Activated CD8-positive, alpha-beta T cell treated with anti-CD3 and anti-CD28 coated beads, Interleukin-2, amount 10 ng/mL, durations not matched to agents 7 days and 5 days (primary cell): ENCODE results near the gene PNPLA3. TPM values are rescaled to one million over a fixed set of nuclear protein-coding genes. Genes with fewer than 3 reads are reported as not detected.

ENCODE experiments used
- ATAC-seq: fragments of 150-1000 bp; cut with Tn5 transposase; one replicate; pipeline ENCODE4 v1.10.0; 2021; ENCODE audit warnings: moderate library complexity
- CTCF ChIA-PET: fragments of 350-600 bp; sonication (Branson Sonifier 250); formaldehyde crosslinking; loops from one replicate; lab custom pipeline; 2021; ENCODE audit warnings: antibody characterized with exemption; lab: Charles Lee
- POLR2A ChIA-PET: fragments of 350-600 bp; sonication (Branson Sonifier 250); formaldehyde crosslinking; loops from one replicate; lab custom pipeline; 2021; ENCODE audit warnings: antibody characterized with exemption; lab: Charles Lee
- DNase-seq: peaks from one replicate; pipeline ENCODE4 v3.0.0-alpha.2; 2020
- H3K27ac Mint-ChIP-seq: one replicate; pipeline ENCODE4 v1.8.0; 2021; ENCODE audit warnings: mild to moderate bottlenecking, mixed read lengths
- H3K27me3 Mint-ChIP-seq: one replicate; pipeline ENCODE4 v1.8.0; 2021; ENCODE audit warnings: low read depth, mixed read lengths
- H3K36me3 Mint-ChIP-seq: one replicate; pipeline ENCODE4 v1.8.0; 2021; ENCODE audit warnings: low read depth, mixed read lengths
- H3K4me1 Mint-ChIP-seq: one replicate; pipeline ENCODE4 v1.8.0; 2021; ENCODE audit warnings: low read depth, mixed read lengths
- H3K4me3 Mint-ChIP-seq: one replicate; pipeline ENCODE4 v1.8.0; 2021; ENCODE audit warnings: mild to moderate bottlenecking, mixed read lengths
- H3K9me3 Mint-ChIP-seq: one replicate; pipeline ENCODE4 v1.8.0; 2022; ENCODE audit warnings: mixed read lengths; ENCODE audit not compliant: insufficient read depth
- total RNA-seq, 2 experiments: library from RNA; stranded (reverse); gene quantifications; one replicate each; pipeline ENCODE4 v1.2.3, GENCODE V29; 2021

PNPLA3 gene
- total RNA-seq, 2 experiments from 2014 or later, result 0.13 TPM; not detected in 1

GRCh38 chr22:43931771-43932170 lies 8.2 kb downstream of the PNPLA3 start:
- H3K9me3 Mint-ChIP-seq, result no peaks in the 10 kb centered on the region
- no peak overlapping the region for H3K27ac Mint-ChIP-seq
- CTCF ChIA-PET, result no interaction called here
- POLR2A ChIA-PET, result no interaction called here
- H3K27me3 Mint-ChIP-seq, result peaks cover 8% of the 10 kb centered on the region
- ATAC-seq (no peak), DNase-seq (no peak)
- H3K4me3 Mint-ChIP-seq, result no peak overlapping the region
- no peaks in the 10 kb centered on the region for H3K36me3 Mint-ChIP-seq
- no peaks in the 10 kb centered on the region for H3K4me1 Mint-ChIP-seq

GRCh38 chr22:43941449-43941848 lies 17.8 kb downstream of the PNPLA3 start:
- Mint-ChIP-seq H3K9me3 (no peaks in the 10 kb centered on the region), H3K36me3 (no peaks in the 10 kb centered on the region), H3K4me1 (no peaks in the 10 kb centered on the region), H3K27me3 (peaks cover 14% of the 10 kb centered on the region), H3K4me3 (no peak overlapping the region), H3K27ac (no peak overlapping the region)
- DNase-seq (no peak), ATAC-seq (no peak)
- POLR2A ChIA-PET, result interaction anchor here (2.2 kb wide), 1 partner anchor 14 kb away, joined by 6 read pairs; the partner anchor contains the start of gene SAMM50
- CTCF ChIA-PET, result interaction anchor here (0.6 to 2.5 kb wide), 2 partner anchors 59 to 267 kb away, joined by 3 to 7 read pairs; no protein-coding TSS in a partner anchor

- DNase-seq (no peak), ATAC-seq (no peak)
- ChIA-PET CTCF (interaction anchor here (0.5 to 3.6 kb wide), 6 partner anchors 10 to 213 kb away, joined by 3 to 69 read pairs (median 4); partner anchors contain the start of gene SAMM50), POLR2A (interaction anchor here (2.5 kb wide), 1 partner anchor 10 kb away, joined by 13 read pairs; the partner anchor contains the start of gene SAMM50)
- Mint-ChIP-seq H3K4me3 (no peak overlapping the region), H3K27me3 (peaks cover 14% of the 10 kb centered on the region), H3K36me3 (no peaks in the 10 kb centered on the region), H3K9me3 (no peaks in the 10 kb centered on the region), H3K27ac (no peak overlapping the region), H3K4me1 (no peaks in the 10 kb centered on the region)
These were observed 21.2 kb downstream of the PNPLA3 start for GRCh38 chr22:43944670-43945430.

GRCh38 chr22:43945632-43946383 lies 22.2 kb downstream of the PNPLA3 start:
- H3K4me1 Mint-ChIP-seq, result no peaks in the 10 kb centered on the region
- DNase-seq, result peak; percentile 81
- no peaks in the 10 kb centered on the region for H3K9me3 Mint-ChIP-seq
- POLR2A ChIA-PET, result interaction anchor here (2.5 kb wide), 1 partner anchor 9 kb away, joined by 13 read pairs; the partner anchor contains the start of gene SAMM50
- no peak overlapping the region for H3K4me3 Mint-ChIP-seq
- H3K27me3 Mint-ChIP-seq, result peaks cover 14% of the 10 kb centered on the region
- no peaks in the 10 kb centered on the region for H3K36me3 Mint-ChIP-seq
- CTCF ChIA-PET, result interaction anchor here (0.6 to 3.6 kb wide), 25 partner anchors 9 to 680 kb away, joined by 3 to 69 read pairs (median 4); partner anchors contain the start of genes EFCAB6 and SAMM50
- ATAC-seq, result peak; percentile 100
- H3K27ac Mint-ChIP-seq, result no peak overlapping the region

- ChIA-PET CTCF (interaction anchor here (0.6 to 3.6 kb wide), 22 partner anchors 8 to 679 kb away, joined by 3 to 69 read pairs (median 4); partner anchors contain the start of genes EFCAB6 and SAMM50), POLR2A (interaction anchor here (2.5 kb wide), 1 partner anchor 9 kb away, joined by 13 read pairs; the partner anchor contains the start of gene SAMM50)
- H3K27me3 Mint-ChIP-seq, result peaks cover 14% of the 10 kb centered on the region
- H3K27ac Mint-ChIP-seq, result no peak overlapping the region
- peak; percentile 18 for ATAC-seq
- H3K4me3 Mint-ChIP-seq, result no peak overlapping the region
- no peaks in the 10 kb centered on the region for H3K36me3 Mint-ChIP-seq
- H3K4me1 Mint-ChIP-seq, result no peaks in the 10 kb centered on the region
- DNase-seq, result peak; percentile 23
- H3K9me3 Mint-ChIP-seq, result no peaks in the 10 kb centered on the region
These were observed 22.7 kb downstream of the PNPLA3 start for GRCh38 chr22:43946384-43946667.

GRCh38 chr22:43948836-43949406 lies 25.3 kb downstream of the PNPLA3 start:
- ChIA-PET POLR2A (no interaction called here), CTCF (no interaction called here)
- no peaks in the 10 kb centered on the region for H3K27me3 Mint-ChIP-seq
- no peaks in the 10 kb centered on the region for H3K9me3 Mint-ChIP-seq
- no peak overlapping the region for H3K4me3 Mint-ChIP-seq
- no peak for ATAC-seq
- no peaks in the 10 kb centered on the region for H3K36me3 Mint-ChIP-seq
- DNase-seq, result no peak
- peaks cover 1% of the 10 kb centered on the region for H3K4me1 Mint-ChIP-seq
- H3K27ac Mint-ChIP-seq, result no peak overlapping the region

GRCh38 chr22:43951391-43951790 lies 27.8 kb downstream of the PNPLA3 start:
- DNase-seq (no peak), ATAC-seq (no peak)
- Mint-ChIP-seq H3K27me3 (no peaks in the 10 kb centered on the region), H3K9me3 (no peaks in the 10 kb centered on the region), H3K4me1 (peaks cover 16% of the 10 kb centered on the region), H3K27ac (no peak overlapping the region), H3K36me3 (peaks cover 5% of the 10 kb centered on the region), H3K4me3 (no peak overlapping the region)
- POLR2A ChIA-PET, result no interaction called here
- CTCF ChIA-PET, result interaction anchor here (1.1 kb wide), 1 partner anchor 42 kb away, joined by 3 read pairs; no protein-coding TSS in a partner anchor

GRCh38 chr22:43951966-43952365 lies 28.4 kb downstream of the PNPLA3 start:
- Mint-ChIP-seq H3K9me3 (no peaks in the 10 kb centered on the region), H3K27ac (no peak overlapping the region), H3K4me3 (no peak overlapping the region), H3K4me1 (peaks cover 22% of the 10 kb centered on the region), H3K27me3 (no peaks in the 10 kb centered on the region), H3K36me3 (peaks cover 7% of the 10 kb centered on the region)
- CTCF ChIA-PET, result interaction anchor here (1.1 kb wide), 1 partner anchor 41 kb away, joined by 3 read pairs; no protein-coding TSS in a partner anchor
- DNase-seq, result no peak
- POLR2A ChIA-PET, result no interaction called here
- no peak for ATAC-seq

GRCh38 chr22:43953988-43954785 lies 30.6 kb downstream of the PNPLA3 start:
- CTCF ChIA-PET, result interaction anchor here (0.9 to 2.0 kb wide), 7 partner anchors 8 to 731 kb away, joined by 3 to 39 read pairs (median 4); no protein-coding TSS in a partner anchor
- peaks cover 11% of the 10 kb centered on the region for H3K36me3 Mint-ChIP-seq
- ATAC-seq, result no peak
- H3K27ac Mint-ChIP-seq, result peak overlapping the region; percentile 93
- no peak for DNase-seq
- peaks cover 31% of the 10 kb centered on the region for H3K4me1 Mint-ChIP-seq
- H3K9me3 Mint-ChIP-seq, result no peaks in the 10 kb centered on the region
- H3K27me3 Mint-ChIP-seq, result no peaks in the 10 kb centered on the region
- peak overlapping the region; percentile 95 for H3K4me3 Mint-ChIP-seq
- POLR2A ChIA-PET, result interaction anchor here (0.8 to 1.7 kb wide), 4 partner anchors 9 to 228 kb away, joined by 3 to 13 read pairs (median 8); partner anchors contain the start of gene PARVG

GRCh38 chr22:43955040-43955882 lies 31.7 kb downstream of the PNPLA3 start, which contains the start of gene SAMM50:
Gene SAMM50, plus strand, starts transcription at chr22:43955442. Its CDS starts 136 bp downstream, at chr22:43955578.
- peaks cover 31% of the 10 kb centered on the region for H3K4me1 Mint-ChIP-seq
- ChIA-PET POLR2A (interaction anchor here (0.8 to 1.7 kb wide), 7 partner anchors 9 to 226 kb away, joined by 3 to 13 read pairs (median 4); partner anchors contain the start of gene PARVG), CTCF (interaction anchor here (1.1 to 2.0 kb wide), 7 partner anchors 10 to 730 kb away, joined by 3 to 39 read pairs (median 4); no protein-coding TSS in a partner anchor)
- H3K36me3 Mint-ChIP-seq, result peaks cover 11% of the 10 kb centered on the region
- ATAC-seq (peak; percentile 97), DNase-seq (peak; percentile 94)
- no peaks in the 10 kb centered on the region for H3K27me3 Mint-ChIP-seq
- peak within 1 kb of the TSS; percentile 93 for H3K27ac Mint-ChIP-seq
- no peaks in the 10 kb centered on the region for H3K9me3 Mint-ChIP-seq
- H3K4me3 Mint-ChIP-seq, result peak within 1 kb of the TSS; percentile 95
